ENCODE measurements around the gene HDAC6.

HDAC6 gene

DNA sequence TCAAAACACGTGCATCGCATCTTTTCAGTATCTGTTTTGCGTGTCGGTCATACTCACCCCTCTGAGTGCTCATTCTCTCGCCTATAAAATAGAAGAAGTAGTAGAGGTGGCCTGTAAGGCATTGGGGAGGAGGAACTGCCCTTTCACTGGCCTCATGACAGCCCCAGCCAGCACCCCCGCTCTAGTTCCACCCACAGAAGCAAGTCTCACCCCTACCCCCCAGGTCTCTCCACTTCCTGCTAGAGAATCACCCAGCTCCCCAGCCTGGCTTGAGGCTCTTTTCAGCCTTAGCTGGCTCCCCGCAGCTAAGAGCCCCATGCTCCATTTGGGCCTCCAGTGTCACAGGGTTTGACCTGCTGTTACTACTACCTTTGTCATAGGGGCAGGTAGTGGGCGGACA, 11.8 kb downstream of the HDAC6 start:
- TF ChIP-seq, protein P1, sequence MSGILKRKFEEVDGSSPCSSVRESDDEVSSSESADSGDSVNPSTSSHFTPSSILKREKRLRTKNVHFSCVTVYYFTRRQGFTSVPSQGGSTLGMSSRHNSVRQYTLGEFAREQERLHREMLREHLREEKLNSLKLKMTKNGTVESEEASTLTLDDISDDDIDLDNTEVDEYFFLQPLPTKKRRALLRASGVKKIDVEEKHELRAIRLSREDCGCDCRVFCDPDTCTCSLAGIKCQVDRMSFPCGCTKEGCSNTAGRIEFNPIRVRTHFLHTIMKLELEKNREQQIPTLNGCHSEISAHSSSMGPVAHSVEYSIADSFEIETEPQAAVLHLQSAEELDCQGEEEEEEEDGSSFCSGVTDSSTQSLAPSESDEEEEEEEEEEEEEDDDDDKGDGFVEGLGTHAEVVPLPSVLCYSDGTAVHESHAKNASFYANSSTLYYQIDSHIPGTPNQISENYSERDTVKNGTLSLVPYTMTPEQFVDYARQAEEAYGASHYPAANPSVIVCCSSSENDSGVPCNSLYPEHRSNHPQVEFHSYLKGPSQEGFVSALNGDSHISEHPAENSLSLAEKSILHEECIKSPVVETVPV (CRISPR knock-in tag; IDR thresholded peaks at IDR 0.05) = no peak

DNA sequence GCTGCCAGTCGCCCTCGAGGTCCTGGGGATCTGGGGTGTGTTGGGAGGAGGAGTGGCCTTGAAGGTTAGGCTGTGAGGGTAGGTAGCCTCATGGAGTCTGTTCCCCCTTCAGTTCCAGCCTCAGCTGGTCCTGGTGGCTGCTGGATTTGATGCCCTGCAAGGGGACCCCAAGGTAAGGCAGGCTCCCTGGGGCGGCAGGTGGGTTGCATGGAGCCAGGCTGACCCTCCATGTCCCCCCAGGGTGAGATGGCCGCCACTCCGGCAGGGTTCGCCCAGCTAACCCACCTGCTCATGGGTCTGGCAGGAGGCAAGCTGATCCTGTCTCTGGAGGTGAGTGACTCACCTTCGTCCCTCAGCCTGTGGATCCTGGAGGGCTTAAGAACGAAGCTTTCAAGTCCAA, 12.9 kb downstream of the HDAC6 start:
- no peak for ATAC-seq
- TF ChIP-seq ZFP30 (CRISPR knock-in tag; IDR thresholded peaks at IDR 0.05) = no peak
- TF ChIP-seq TOX (CRISPR knock-in tag; IDR thresholded peaks at IDR 0.05; ENCODE audit: borderline replicate concordance) = no peak
- TF ChIP-seq, protein P2, sequence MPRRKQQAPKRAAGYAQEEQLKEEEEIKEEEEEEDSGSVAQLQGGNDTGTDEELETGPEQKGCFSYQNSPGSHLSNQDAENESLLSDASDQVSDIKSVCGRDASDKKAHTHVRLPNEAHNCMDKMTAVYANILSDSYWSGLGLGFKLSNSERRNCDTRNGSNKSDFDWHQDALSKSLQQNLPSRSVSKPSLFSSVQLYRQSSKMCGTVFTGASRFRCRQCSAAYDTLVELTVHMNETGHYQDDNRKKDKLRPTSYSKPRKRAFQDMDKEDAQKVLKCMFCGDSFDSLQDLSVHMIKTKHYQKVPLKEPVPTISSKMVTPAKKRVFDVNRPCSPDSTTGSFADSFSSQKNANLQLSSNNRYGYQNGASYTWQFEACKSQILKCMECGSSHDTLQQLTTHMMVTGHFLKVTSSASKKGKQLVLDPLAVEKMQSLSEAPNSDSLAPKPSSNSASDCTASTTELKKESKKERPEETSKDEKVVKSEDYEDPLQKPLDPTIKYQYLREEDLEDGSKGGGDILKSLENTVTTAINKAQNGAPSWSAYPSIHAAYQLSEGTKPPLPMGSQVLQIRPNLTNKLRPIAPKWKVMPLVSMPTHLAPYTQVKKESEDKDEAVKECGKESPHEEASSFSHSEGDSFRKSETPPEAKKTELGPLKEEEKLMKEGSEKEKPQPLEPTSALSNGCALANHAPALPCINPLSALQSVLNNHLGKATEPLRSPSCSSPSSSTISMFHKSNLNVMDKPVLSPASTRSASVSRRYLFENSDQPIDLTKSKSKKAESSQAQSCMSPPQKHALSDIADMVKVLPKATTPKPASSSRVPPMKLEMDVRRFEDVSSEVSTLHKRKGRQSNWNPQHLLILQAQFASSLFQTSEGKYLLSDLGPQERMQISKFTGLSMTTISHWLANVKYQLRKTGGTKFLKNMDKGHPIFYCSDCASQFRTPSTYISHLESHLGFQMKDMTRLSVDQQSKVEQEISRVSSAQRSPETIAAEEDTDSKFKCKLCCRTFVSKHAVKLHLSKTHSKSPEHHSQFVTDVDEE (CRISPR knock-in tag; IDR thresholded peaks at IDR 0.05) = no peak
- TF ChIP-seq, protein P3, sequence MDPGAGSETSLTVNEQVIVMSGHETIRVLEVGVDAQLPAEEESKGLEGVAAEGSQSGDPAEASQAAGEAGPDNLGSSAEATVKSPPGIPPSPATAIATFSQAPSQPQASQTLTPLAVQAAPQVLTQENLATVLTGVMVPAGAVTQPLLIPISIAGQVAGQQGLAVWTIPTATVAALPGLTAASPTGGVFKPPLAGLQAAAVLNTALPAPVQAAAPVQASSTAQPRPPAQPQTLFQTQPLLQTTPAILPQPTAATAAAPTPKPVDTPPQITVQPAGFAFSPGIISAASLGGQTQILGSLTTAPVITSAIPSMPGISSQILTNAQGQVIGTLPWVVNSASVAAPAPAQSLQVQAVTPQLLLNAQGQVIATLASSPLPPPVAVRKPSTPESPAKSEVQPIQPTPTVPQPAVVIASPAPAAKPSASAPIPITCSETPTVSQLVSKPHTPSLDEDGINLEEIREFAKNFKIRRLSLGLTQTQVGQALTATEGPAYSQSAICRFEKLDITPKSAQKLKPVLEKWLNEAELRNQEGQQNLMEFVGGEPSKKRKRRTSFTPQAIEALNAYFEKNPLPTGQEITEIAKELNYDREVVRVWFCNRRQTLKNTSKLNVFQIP (CRISPR knock-in tag; IDR thresholded peaks at IDR 0.05; ENCODE audit: borderline replicate concordance, low read depth) = no peak
- no peak for TF ChIP-seq ISL1 (CRISPR knock-in tag; IDR thresholded peaks at IDR 0.05)
- no peak for TF ChIP-seq ESRRG (CRISPR knock-in tag; IDR thresholded peaks at IDR 0.05)
- no peak for TF ChIP-seq SNAI2 (CRISPR knock-in tag; IDR thresholded peaks at IDR 0.05)
- no peak for TF ChIP-seq TCF4 (CRISPR knock-in tag; IDR thresholded peaks at IDR 0.05; ENCODE audit: borderline replicate concordance)
- TF ChIP-seq GLIS3 (CRISPR knock-in tag; IDR thresholded peaks at IDR 0.05) = no peak
- TF ChIP-seq, protein P4, sequence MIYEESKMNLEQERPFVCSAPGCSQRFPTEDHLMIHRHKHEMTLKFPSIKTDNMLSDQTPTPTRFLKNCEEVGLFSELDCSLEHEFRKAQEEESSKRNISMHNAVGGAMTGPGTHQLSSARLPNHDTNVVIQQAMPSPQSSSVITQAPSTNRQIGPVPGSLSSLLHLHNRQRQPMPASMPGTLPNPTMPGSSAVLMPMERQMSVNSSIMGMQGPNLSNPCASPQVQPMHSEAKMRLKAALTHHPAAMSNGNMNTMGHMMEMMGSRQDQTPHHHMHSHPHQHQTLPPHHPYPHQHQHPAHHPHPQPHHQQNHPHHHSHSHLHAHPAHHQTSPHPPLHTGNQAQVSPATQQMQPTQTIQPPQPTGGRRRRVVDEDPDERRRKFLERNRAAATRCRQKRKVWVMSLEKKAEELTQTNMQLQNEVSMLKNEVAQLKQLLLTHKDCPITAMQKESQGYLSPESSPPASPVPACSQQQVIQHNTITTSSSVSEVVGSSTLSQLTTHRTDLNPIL (CRISPR knock-in tag; IDR thresholded peaks at IDR 0.05; ENCODE audit: low read depth) = no peak
- no peak for TF ChIP-seq PPARA (CRISPR knock-in tag; IDR thresholded peaks at IDR 0.05; ENCODE audit: borderline replicate concordance)
- no peak for TF ChIP-seq BACH2 (CRISPR knock-in tag; IDR thresholded peaks at IDR 0.05; ENCODE audit: borderline replicate concordance)
- no peak for TF ChIP-seq ZNF565 (CRISPR knock-in tag; conservative IDR thresholded peaks at IDR 0.05; ENCODE audit: low read depth)
- TF ChIP-seq, protein P1 (CRISPR knock-in tag; IDR thresholded peaks at IDR 0.05) = no peak
- TF ChIP-seq CSDC2 (CRISPR knock-in tag; IDR thresholded peaks at IDR 0.05) = no peak
- TF ChIP-seq ZNF8 (CRISPR knock-in tag; IDR thresholded peaks at IDR 0.05) = no peak

More for the DNA sequence above, 11.8 kb downstream of the HDAC6 start:
- no peak for ATAC-seq

DNA sequence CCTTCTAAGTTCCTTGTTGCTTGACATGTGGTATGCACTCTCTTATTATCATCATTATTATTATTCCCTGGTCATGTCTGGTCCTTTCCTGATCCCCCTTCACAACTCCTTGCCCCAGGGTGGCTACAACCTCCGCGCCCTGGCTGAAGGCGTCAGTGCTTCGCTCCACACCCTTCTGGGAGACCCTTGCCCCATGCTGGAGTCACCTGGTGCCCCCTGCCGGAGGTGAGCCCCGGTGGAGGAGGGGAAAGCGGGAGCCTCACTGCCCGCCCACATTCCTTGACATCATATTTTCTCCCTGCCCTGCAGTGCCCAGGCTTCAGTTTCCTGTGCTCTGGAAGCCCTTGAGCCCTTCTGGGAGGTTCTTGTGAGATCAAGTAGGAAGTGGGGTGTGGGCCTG, 13.4 kb downstream of the HDAC6 start:
- no peak for TF ChIP-seq ZNF8 (CRISPR knock-in tag; IDR thresholded peaks at IDR 0.05)
- TF ChIP-seq ESRRG (CRISPR knock-in tag; IDR thresholded peaks at IDR 0.05) = no peak
- no peak for TF ChIP-seq ZFP30 (CRISPR knock-in tag; IDR thresholded peaks at IDR 0.05)
- TF ChIP-seq, protein P5, sequence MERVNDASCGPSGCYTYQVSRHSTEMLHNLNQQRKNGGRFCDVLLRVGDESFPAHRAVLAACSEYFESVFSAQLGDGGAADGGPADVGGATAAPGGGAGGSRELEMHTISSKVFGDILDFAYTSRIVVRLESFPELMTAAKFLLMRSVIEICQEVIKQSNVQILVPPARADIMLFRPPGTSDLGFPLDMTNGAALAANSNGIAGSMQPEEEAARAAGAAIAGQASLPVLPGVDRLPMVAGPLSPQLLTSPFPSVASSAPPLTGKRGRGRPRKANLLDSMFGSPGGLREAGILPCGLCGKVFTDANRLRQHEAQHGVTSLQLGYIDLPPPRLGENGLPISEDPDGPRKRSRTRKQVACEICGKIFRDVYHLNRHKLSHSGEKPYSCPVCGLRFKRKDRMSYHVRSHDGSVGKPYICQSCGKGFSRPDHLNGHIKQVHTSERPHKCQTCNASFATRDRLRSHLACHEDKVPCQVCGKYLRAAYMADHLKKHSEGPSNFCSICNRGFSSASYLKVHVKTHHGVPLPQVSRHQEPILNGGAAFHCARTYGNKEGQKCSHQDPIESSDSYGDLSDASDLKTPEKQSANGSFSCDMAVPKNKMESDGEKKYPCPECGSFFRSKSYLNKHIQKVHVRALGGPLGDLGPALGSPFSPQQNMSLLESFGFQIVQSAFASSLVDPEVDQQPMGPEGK (CRISPR knock-in tag; IDR thresholded peaks at IDR 0.05; ENCODE audit: borderline replicate concordance) = no peak
- TF ChIP-seq, protein P1 (CRISPR knock-in tag; IDR thresholded peaks at IDR 0.05) = no peak
- TF ChIP-seq PPARA (CRISPR knock-in tag; IDR thresholded peaks at IDR 0.05; ENCODE audit: borderline replicate concordance) = no peak
- no peak for TF ChIP-seq ZNF70 (CRISPR knock-in tag; IDR thresholded peaks at IDR 0.05)
- no peak for TF ChIP-seq CSDC2 (CRISPR knock-in tag; IDR thresholded peaks at IDR 0.05)
- TF ChIP-seq OSR1 (CRISPR knock-in tag; IDR thresholded peaks at IDR 0.05) = no peak
- TF ChIP-seq ISL1 (CRISPR knock-in tag; IDR thresholded peaks at IDR 0.05) = no peak
- TF ChIP-seq, protein P2 (CRISPR knock-in tag; IDR thresholded peaks at IDR 0.05) = no peak
- TF ChIP-seq BACH2 (CRISPR knock-in tag; IDR thresholded peaks at IDR 0.05; ENCODE audit: borderline replicate concordance) = no peak
- no peak for TF ChIP-seq ARNTL (CRISPR knock-in tag; IDR thresholded peaks at IDR 0.05; ENCODE audit: borderline replicate concordance, low read depth)
- TF ChIP-seq GLIS3 (CRISPR knock-in tag; IDR thresholded peaks at IDR 0.05) = no peak
- no peak for ATAC-seq

All from SK-N-SH treated with all-trans-retinoic acid at 6 μM for 48 hours (cell line).